K562 (cell line): ENCODE data around the gene ZBTB24. TPM values are rescaled to one million over a fixed set of nuclear protein-coding genes. Genes with fewer than 3 reads are reported as not detected.

Experiments used
- ATAC-seq: fragments of 200-7000 bp; cut with Tn5 transposase; 3 replicates; pipeline ENCODE4 v1.9.1; 2020; ENCODE audit warnings: moderate library complexity
- BruUV-seq: library from RNA; stranded (reverse); fragments of 400-500 nt; replicated peaks from 2 replicates; lab custom pipeline; 2021; lab: Mats Ljungman, UMichigan
- CTCF ChIA-PET: fragments of 300-600 bp; formaldehyde crosslinking; extraction: SDS; loops from one replicate; lab custom pipeline; 2021; ENCODE audit warnings: low intra/inter-chr PET ratio; lab: Yijun Ruan, JAX
- POLR2A ChIA-PET: fragments of 300-600, 350-650 bp; sonication (Branson Sonifier 250); formaldehyde crosslinking; extraction: SDS; loops from one replicate; lab custom pipeline; 2021; ENCODE audit warnings: antibody characterized with exemption, inconsistent platforms; lab: Yijun Ruan, JAX
- DNase-seq, 4 experiments: peaks; one replicate each; pipeline versions ENCODE4 v3.0.0 to v3.0.0-alpha.2; 2011 to 2018; ENCODE audit warnings: low spot score in 3 of 4, mixed read lengths in 3 of 4; ENCODE audit errors: extremely low read depth in 1 of 4
- FAIRE-seq: peaks from 2 replicates; lab custom pipeline; 2011; peaks lifted over from hg19 to GRCh38; lab: Jason Lieb, UNC
- H2AFZ ChIP-seq: 2 replicates; pipeline ENCODE4 v1.6.0; 2011; ENCODE audit warnings: low read depth, low read length, control low read depth, inconsistent platforms
- H3K27ac ChIP-seq: fragments of 200-600 bp; 3 replicates; pipeline ENCODE4 v1.8.0; 2011; ENCODE audit warnings: low read depth, mild to moderate bottlenecking, control low read depth, inconsistent platforms, low read length, moderate library complexity, mixed read lengths; ENCODE audit errors: extremely low read depth
- H3K27me3 ChIP-seq, 2 experiments: fragments of 300-600 bp in 1 of 2; 2 replicates in 1 of 2; 3 replicates in 1 of 2; pipeline versions ENCODE4 v1.6.0 to v1.8.0; 2011; ENCODE audit warnings: inconsistent platforms in 2 of 2, low read length in 2 of 2, mild to moderate bottlenecking in 1 of 2, mixed read lengths in 1 of 2, moderate library complexity in 1 of 2; ENCODE audit not compliant: control insufficient read depth in 2 of 2, insufficient read depth in 2 of 2
- H3K36me3 ChIP-seq: fragments of 300-600 bp; 3 replicates; pipeline ENCODE4 v1.8.0; 2011; ENCODE audit warnings: mild to moderate bottlenecking, low read length, inconsistent platforms; ENCODE audit not compliant: control insufficient read depth, insufficient read depth
- H3K4me1 ChIP-seq, 2 experiments: fragments of 200-600 bp in 1 of 2; replicated peaks in 1 of 2; 2 replicates in 1 of 2; 3 replicates in 1 of 2; pipeline versions ENCODE4 v1.5.1 to v1.8.0; 2011; ENCODE audit warnings: inconsistent platforms in 2 of 2, low read length in 2 of 2, mild to moderate bottlenecking in 1 of 2, mixed read lengths in 1 of 2, moderate library complexity in 1 of 2; ENCODE audit not compliant: control insufficient read depth in 2 of 2, insufficient read depth in 2 of 2
- H3K4me2 ChIP-seq: 2 replicates; pipeline ENCODE4 v1.6.1; 2011; ENCODE audit warnings: low read length, control low read depth, inconsistent platforms, mixed read lengths; ENCODE audit not compliant: insufficient read depth
- H3K4me3 ChIP-seq: fragments of 200-600 bp; sonication (generic), shearing (Covaris generic); 2 replicates; pipeline ENCODE4 v1.5.1; 2016; ENCODE audit warnings: control low read depth, inconsistent platforms
- H3K79me2 ChIP-seq: fragments of 200-600 bp; 3 replicates; pipeline ENCODE4 v1.8.0; 2011; ENCODE audit warnings: low read length, inconsistent platforms; ENCODE audit not compliant: control insufficient read depth, insufficient read depth
- H3K9ac ChIP-seq, 2 experiments: 2 replicates each; pipeline versions ENCODE4 v1.6.0 to v1.6.1; 2011; ENCODE audit warnings: low read depth in 2 of 2, low read length in 2 of 2, control low read depth in 1 of 2, inconsistent platforms in 1 of 2, mild to moderate bottlenecking in 1 of 2, mixed read lengths in 1 of 2; ENCODE audit not compliant: insufficient read depth in 1 of 2
- H3K9me1 ChIP-seq: one replicate; pipeline ENCODE4 v1.6.0; 2011; ENCODE audit warnings: inconsistent platforms, mild to moderate bottlenecking, low read length, moderate library complexity; ENCODE audit not compliant: control insufficient read depth, insufficient read depth
- H3K9me3 ChIP-seq: replicated peaks from 2 replicates; pipeline ENCODE4 v1.5.1; 2011; ENCODE audit warnings: low read depth, low read length, inconsistent platforms; ENCODE audit not compliant: control insufficient read depth, insufficient read depth
- H4K20me1 ChIP-seq: replicated peaks from 2 replicates; pipeline ENCODE4 v1.6.1; 2011; ENCODE audit warnings: low read length, inconsistent platforms, mixed read lengths; ENCODE audit not compliant: control insufficient read depth, insufficient read depth
- BRCA1 ChIP-seq, 2 experiments: fragments of 450-650 bp in 1 of 2; sonication (generic) in 1 of 2; formaldehyde crosslinking in 1 of 2; IDR thresholded peaks; 2 replicates each; pipeline versions ENCODE4 v1.5.0 to v1.6.1; 2017 to 2020; ENCODE audit warnings: mild to moderate bottlenecking in 1 of 2, missing genetic modification reagents in 1 of 2
- ELF4 ChIP-seq: fragments of 450-650 bp; formaldehyde crosslinking; IDR thresholded peaks from 2 replicates; pipeline ENCODE4 v1.4.0; 2022; ENCODE audit warnings: missing genetic modification characterization
- PHF8 ChIP-seq: fragments of 200-600 bp; sonication (generic); IDR thresholded peaks from 2 replicates; pipeline ENCODE4 v1.6.1; 2012; ENCODE audit warnings: mixed run types, mild to moderate bottlenecking, inconsistent platforms, low read length, moderate library complexity, borderline replicate concordance
- RBM17 ChIP-seq: fragments of 200-400 bp; formaldehyde crosslinking; IDR thresholded peaks from 2 replicates; pipeline ENCODE4 v1.6.1; 2017; ENCODE audit warnings: low read depth, mild to moderate bottlenecking, low read length, borderline replicate concordance
- SAFB ChIP-seq: fragments of 200-400 bp; formaldehyde crosslinking; IDR thresholded peaks from 2 replicates; pipeline ENCODE4 v1.6.1; 2017; ENCODE audit warnings: low read depth, low read length, borderline replicate concordance
- ZNF584 ChIP-seq: fragments of 200-800 bp; sonication (Bioruptor generic); IDR thresholded peaks from 2 replicates; pipeline ENCODE4 v1.6.1; 2016; ENCODE audit warnings: low read depth, mild to moderate bottlenecking, missing genetic modification characterization, missing compliant biosample characterization
- WGBS: fragments of 100-300 bp; shearing (Covaris generic); methylation state at CpG from one replicate; pipeline ENCODE4 v1.1.6; 2016; ENCODE audit warnings: low coverage, mixed read lengths; ENCODE audit not compliant: insufficient coverage; ENCODE audit errors: missing lambda C conversion rate; 5-methylcytosine and 5-hydroxymethylcytosine counted together
- in situ Hi-C: fragments of 300-500 bp; cut with MboI; formaldehyde crosslinking; loops from 4 replicates; pipeline ENCODE4 v1.15.0; 2018; ENCODE audit warnings: inconsistent platforms, mixed read lengths
- intact Hi-C: fragments of 100-400 bp; cut with micrococcal nuclease; formaldehyde crosslinking; loops from 2 replicates; pipeline ENCODE4 v1.14.2; 2022
- polyA plus RNA-seq, 8 experiments: library from polyadenylated mRNA; depleted of rRNA in 4 of 8; stranded (reverse) in 5 of 8; unstranded in 3 of 8; fragments of >200 nt; fragmentation: Nextera tagmentation in 2 of 8; fragmentation: Illumina TruSeq in 1 of 8; extraction: Ambion mirVana in 2 of 8; extraction: Trizol in 1 of 8; gene quantifications; 2 replicates each; pipeline versions ENCODE4 v1.2.1 to v1.2.3, GENCODE V29; 2011 to 2014; ENCODE audit warnings: inconsistent platforms in 1 of 8, missing spikeins in 1 of 8
- total RNA-seq, 7 experiments: library from RNA; depleted of rRNA in 6 of 7; stranded (reverse); fragments of >200 nt in 6 of 7; fragmentation: Illumina TruSeq in 2 of 7; extraction: Trizol in 2 of 7; gene quantifications; 2 replicates each; pipeline versions ENCODE4 v1.2.1 to v1.2.3, GENCODE V29; 2011 to 2021; ENCODE audit warnings: low replicate concordance in 1 of 7
- TF ChIP-seq, protein P1 (sequence below): fragments of 450-650 bp; formaldehyde crosslinking; IDR thresholded peaks from 2 replicates; pipeline ENCODE4 v1.4.0; 2020; ENCODE audit warnings: mild to moderate bottlenecking
- TF ChIP-seq, protein P2 (sequence below): fragments of 250-450 bp; sonication (Bioruptor Pico); IDR thresholded peaks from 2 replicates; pipeline ENCODE4 v1.4.0; 2020; ENCODE audit warnings: mild to moderate bottlenecking, moderate library complexity
- TF ChIP-seq, protein P3 (sequence below): fragments of 250-450 bp; sonication (Bioruptor Pico); IDR thresholded peaks from 2 replicates; pipeline ENCODE4 v1.8.0; 2021; ENCODE audit warnings: borderline replicate concordance, mild to moderate bottlenecking, moderate library complexity; ENCODE audit not compliant: poor library complexity, severe bottlenecking
- TF ChIP-seq, protein P4 (sequence below): fragments of 250-450 bp; sonication (Bioruptor Pico); IDR thresholded peaks from 2 replicates; pipeline ENCODE4 v1.6.1; 2021; ENCODE audit warnings: mild to moderate bottlenecking
- TF ChIP-seq, protein P5 (sequence below): sonication (generic); formaldehyde crosslinking; IDR thresholded peaks from 2 replicates; pipeline ENCODE4 v1.8.1; 2022; ENCODE audit warnings: missing genetic modification reagents

The ZBTB24 gene
- total and polyA plus RNA-seq, 9 of the 15 experiments (the other 6 are each of a cell fraction or from before 2014, with no cell fraction given), result 2.0 to 16.7 (median 8.3) TPM

DNA sequence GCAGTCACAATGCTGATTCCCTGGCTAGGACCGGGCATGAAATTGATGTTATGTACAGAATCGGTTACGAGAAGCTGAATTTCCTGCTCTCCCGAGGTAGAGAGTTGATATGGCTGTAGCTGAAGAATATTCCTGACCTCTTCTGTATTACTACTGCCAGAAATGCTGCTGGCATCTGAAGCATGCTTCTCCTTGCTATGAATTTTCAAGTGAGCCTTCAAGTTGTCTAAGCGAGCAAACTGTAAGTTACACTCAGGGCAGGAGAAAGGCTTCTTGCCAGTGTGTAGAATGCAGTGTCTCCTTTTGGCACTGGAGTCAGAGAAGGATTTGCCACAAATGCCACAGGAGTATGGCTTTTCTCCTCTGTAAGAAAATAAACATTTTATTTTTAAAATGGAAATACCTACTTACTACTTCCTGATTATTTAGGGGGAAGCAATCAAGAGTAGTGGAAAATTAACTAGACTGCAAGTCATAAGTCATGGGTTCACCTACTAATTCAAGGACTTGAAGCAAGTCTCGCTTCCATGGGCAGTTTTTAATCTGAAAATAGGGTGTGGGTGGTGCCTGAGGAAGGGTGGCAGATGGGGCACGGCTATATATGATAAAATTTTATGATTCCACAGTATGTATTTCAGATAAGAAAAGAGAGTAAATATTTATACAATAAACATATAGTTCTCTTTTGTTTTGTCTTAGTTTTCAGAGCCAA lies 16.7 kb downstream of the ZBTB24 start (continued):
- no peak for TF ChIP-seq ELF4 (CRISPR knock-in tag)

DNA sequence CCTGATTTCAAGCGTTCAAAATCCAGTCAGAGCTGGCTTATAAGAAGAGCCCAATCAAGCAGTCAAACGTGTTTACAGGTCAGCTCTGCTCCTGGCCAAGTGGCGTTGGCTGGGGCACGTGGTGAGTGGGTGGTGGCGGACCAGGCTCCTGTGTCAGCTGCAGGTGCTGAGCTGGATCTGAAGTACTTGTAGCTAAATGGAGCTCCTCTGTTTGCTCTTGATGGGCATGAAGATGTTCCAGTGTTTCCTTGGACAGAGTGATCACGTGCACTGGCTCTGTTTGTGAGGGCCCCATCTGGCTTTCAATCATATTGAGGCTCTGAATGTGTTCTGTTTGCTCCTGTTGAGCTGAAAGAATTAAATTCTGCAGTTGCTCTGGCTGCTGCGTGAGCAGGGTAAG lies 17.2 kb downstream of the ZBTB24 start:
- Histone ChIP-seq H3K27me3 (no peaks in the 10 kb centered on the region), H3K27ac (no peak overlapping the region), H3K9me3 (no peaks in the 10 kb centered on the region), H3K79me2 (peaks cover 5% of the 10 kb centered on the region; the same call in 1 of the 3 replicates), H2AFZ (no peak overlapping the region), H3K36me3 (peaks cover 93% of the 10 kb centered on the region), H3K4me3 (no peak overlapping the region), H4K20me1 (no peaks in the 10 kb centered on the region), H3K9ac (peak overlapping the region in 1 of 2 experiments; percentile 36; a peak in 1 of 4 replicates), H3K4me1 (no peaks in the 10 kb centered on the region), H3K9me1 (no peaks in the 10 kb centered on the region), H3K4me2 (no peak overlapping the region)
- FAIRE-seq (no peak), ATAC-seq (no peak), DNase-seq (no peak)
- ChIA-PET CTCF (no interaction called here), POLR2A (interaction anchor here (2.0 kb wide), 1 partner anchor 9 kb away, joined by 4 read pairs; the partner anchor contains the start of gene MICAL1)
- BruUV-seq, result no TSS peak
- 85% methylated on average over 7 of the region's 7 CpGs for WGBS
- in situ Hi-C loops (no loop called here), intact Hi-C loops (no loop called here)
- TF ChIP-seq SAFB (no peak), PHF8 (no peak), RBM17 (no peak), BRCA1 (IDR thresholded peaks at IDR 0.05) (no peak), BRCA1 (CRISPR knock-in tag; IDR thresholded peaks at IDR 0.05) (no peak), ZNF584 (CRISPR knock-in tag) (no peak)
- TF ChIP-seq, protein P1, sequence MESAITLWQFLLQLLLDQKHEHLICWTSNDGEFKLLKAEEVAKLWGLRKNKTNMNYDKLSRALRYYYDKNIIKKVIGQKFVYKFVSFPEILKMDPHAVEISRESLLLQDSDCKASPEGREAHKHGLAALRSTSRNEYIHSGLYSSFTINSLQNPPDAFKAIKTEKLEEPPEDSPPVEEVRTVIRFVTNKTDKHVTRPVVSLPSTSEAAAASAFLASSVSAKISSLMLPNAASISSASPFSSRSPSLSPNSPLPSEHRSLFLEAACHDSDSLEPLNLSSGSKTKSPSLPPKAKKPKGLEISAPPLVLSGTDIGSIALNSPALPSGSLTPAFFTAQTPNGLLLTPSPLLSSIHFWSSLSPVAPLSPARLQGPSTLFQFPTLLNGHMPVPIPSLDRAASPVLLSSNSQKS (CRISPR knock-in tag), result no peak
- TF ChIP-seq, protein P2, sequence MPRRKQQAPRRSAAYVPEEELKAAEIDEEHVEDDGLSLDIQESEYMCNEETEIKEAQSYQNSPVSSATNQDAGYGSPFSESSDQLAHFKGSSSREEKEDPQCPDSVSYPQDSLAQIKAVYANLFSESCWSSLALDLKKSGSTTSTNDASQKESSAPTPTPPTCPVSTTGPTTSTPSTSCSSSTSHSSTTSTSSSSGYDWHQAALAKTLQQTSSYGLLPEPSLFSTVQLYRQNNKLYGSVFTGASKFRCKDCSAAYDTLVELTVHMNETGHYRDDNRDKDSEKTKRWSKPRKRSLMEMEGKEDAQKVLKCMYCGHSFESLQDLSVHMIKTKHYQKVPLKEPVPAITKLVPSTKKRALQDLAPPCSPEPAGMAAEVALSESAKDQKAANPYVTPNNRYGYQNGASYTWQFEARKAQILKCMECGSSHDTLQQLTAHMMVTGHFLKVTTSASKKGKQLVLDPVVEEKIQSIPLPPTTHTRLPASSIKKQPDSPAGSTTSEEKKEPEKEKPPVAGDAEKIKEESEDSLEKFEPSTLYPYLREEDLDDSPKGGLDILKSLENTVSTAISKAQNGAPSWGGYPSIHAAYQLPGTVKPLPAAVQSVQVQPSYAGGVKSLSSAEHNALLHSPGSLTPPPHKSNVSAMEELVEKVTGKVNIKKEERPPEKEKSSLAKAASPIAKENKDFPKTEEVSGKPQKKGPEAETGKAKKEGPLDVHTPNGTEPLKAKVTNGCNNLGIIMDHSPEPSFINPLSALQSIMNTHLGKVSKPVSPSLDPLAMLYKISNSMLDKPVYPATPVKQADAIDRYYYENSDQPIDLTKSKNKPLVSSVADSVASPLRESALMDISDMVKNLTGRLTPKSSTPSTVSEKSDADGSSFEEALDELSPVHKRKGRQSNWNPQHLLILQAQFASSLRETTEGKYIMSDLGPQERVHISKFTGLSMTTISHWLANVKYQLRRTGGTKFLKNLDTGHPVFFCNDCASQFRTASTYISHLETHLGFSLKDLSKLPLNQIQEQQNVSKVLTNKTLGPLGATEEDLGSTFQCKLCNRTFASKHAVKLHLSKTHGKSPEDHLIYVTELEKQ (CRISPR knock-in tag), result no peak
- TF ChIP-seq, protein P3, sequence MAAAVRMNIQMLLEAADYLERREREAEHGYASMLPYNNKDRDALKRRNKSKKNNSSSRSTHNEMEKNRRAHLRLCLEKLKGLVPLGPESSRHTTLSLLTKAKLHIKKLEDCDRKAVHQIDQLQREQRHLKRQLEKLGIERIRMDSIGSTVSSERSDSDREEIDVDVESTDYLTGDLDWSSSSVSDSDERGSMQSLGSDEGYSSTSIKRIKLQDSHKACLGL (CRISPR knock-in tag), result no peak
- TF ChIP-seq, protein P4, sequence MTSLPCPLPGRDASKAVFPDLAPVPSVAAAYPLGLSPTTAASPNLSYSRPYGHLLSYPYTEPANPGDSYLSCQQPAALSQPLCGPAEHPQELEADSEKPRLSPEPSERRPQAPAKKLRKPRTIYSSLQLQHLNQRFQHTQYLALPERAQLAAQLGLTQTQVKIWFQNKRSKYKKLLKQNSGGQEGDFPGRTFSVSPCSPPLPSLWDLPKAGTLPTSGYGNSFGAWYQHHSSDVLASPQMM, result no peak
- TF ChIP-seq, protein P5, sequence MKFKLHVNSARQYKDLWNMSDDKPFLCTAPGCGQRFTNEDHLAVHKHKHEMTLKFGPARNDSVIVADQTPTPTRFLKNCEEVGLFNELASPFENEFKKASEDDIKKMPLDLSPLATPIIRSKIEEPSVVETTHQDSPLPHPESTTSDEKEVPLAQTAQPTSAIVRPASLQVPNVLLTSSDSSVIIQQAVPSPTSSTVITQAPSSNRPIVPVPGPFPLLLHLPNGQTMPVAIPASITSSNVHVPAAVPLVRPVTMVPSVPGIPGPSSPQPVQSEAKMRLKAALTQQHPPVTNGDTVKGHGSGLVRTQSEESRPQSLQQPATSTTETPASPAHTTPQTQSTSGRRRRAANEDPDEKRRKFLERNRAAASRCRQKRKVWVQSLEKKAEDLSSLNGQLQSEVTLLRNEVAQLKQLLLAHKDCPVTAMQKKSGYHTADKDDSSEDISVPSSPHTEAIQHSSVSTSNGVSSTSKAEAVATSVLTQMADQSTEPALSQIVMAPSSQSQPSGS (CRISPR knock-in tag), result no peak
